IMR-90 (cell line): ENCODE data around the gene ELL2. TPM values are rescaled to one million over a fixed set of nuclear protein-coding genes. Genes with fewer than 3 reads are reported as not detected.

Experiments used
- ATAC-seq: fragments of 200-7000 bp; cut with Tn5 transposase; 2 replicates; pipeline ENCODE4 v1.9.1; 2020; ENCODE audit warnings: low read depth, mild to moderate bottlenecking, moderate library complexity
- BruUV-seq: library from RNA; stranded (reverse); fragments of 400-500 nt; replicated peaks from 2 replicates; lab custom pipeline; 2021; lab: Mats Ljungman, UMichigan
- CTCF ChIA-PET: fragments of 300-600 bp; formaldehyde crosslinking; extraction: SDS; loops from one replicate; lab custom pipeline; 2021; ENCODE audit warnings: antibody characterized with exemption; lab: Yijun Ruan, JAX
- POLR2A ChIA-PET: fragments of 300-600 bp; sonication (Branson Sonifier 250); formaldehyde crosslinking; loops from one replicate; lab custom pipeline; 2022; ENCODE audit warnings: antibody characterized with exemption; ENCODE audit not compliant: unreplicated experiment; lab: Charles Lee
- DNase-seq: peaks from one replicate; pipeline ENCODE4 v3.0.0; 2013
- H2AFZ ChIP-seq: replicated peaks from 2 replicates; pipeline ENCODE3; 2013; ENCODE audit warnings: low read length, mild to moderate bottlenecking; ENCODE audit not compliant: poor library complexity
- H2AK5ac ChIP-seq: 2 replicates; pipeline ENCODE4 v1.6.1; 2013; ENCODE audit warnings: low read depth, low read length, inconsistent platforms
- H2AK9ac ChIP-seq: replicated peaks from 2 replicates; pipeline ENCODE3; 2013; ENCODE audit warnings: mild to moderate bottlenecking, low read depth, low read length, moderate library complexity; ENCODE audit not compliant: poor library complexity
- H2BK120ac ChIP-seq: 2 replicates; pipeline ENCODE4 v1.6.1; 2013; ENCODE audit warnings: low read depth, low read length, inconsistent platforms
- H2BK15ac ChIP-seq: 3 replicates; pipeline ENCODE4 v1.6.1; 2013; ENCODE audit warnings: low read depth, low read length, inconsistent platforms
- H2BK20ac ChIP-seq: 2 replicates; pipeline ENCODE4 v1.6.1; 2013; ENCODE audit warnings: low read depth, mild to moderate bottlenecking, inconsistent platforms, low read length, moderate library complexity
- H2BK5ac ChIP-seq: 2 replicates; pipeline ENCODE4 v1.6.1; 2013; ENCODE audit warnings: mild to moderate bottlenecking, low read depth, low read length, inconsistent platforms; ENCODE audit not compliant: poor library complexity, severe bottlenecking
- H3K14ac ChIP-seq: replicated peaks from 2 replicates; pipeline ENCODE4 v1.6.1; 2013; ENCODE audit warnings: low read depth, low read length, inconsistent platforms
- H3K18ac ChIP-seq: 2 replicates; pipeline ENCODE4 v1.6.1; 2013; ENCODE audit warnings: low read depth, low read length, control low read depth
- H3K23ac ChIP-seq: 2 replicates; pipeline ENCODE4 v1.6.1; 2013; ENCODE audit warnings: low read depth, low read length, inconsistent platforms
- H3K27ac ChIP-seq: 2 replicates; pipeline ENCODE4 v1.5.1; 2013; ENCODE audit warnings: mild to moderate bottlenecking, control low read depth, low read length; ENCODE audit not compliant: insufficient read depth
- H3K27me3 ChIP-seq: 2 replicates; pipeline ENCODE4 v1.6.1; 2013; ENCODE audit warnings: low read length; ENCODE audit not compliant: control insufficient read depth, insufficient read depth
- H3K36me3 ChIP-seq: 2 replicates; pipeline ENCODE4 v1.6.1; 2013; ENCODE audit warnings: low read length, mixed read lengths; ENCODE audit not compliant: control insufficient read depth, insufficient read depth
- H3K4ac ChIP-seq: 2 replicates; pipeline ENCODE4 v1.6.1; 2013; ENCODE audit warnings: low read depth, low read length, inconsistent platforms
- H3K4me1 ChIP-seq: 2 replicates; pipeline ENCODE4 v1.6.1; 2013; ENCODE audit warnings: low read length, mixed read lengths; ENCODE audit not compliant: control insufficient read depth, insufficient read depth
- H3K4me2 ChIP-seq: 2 replicates; pipeline ENCODE4 v1.6.1; 2013; ENCODE audit warnings: low read depth, mild to moderate bottlenecking, control low read depth, low read length, moderate library complexity
- H3K4me3 ChIP-seq: 2 replicates; pipeline ENCODE4 v1.5.1; 2013; ENCODE audit warnings: low read depth, mild to moderate bottlenecking, control low read depth, low read length, moderate library complexity; ENCODE audit not compliant: insufficient read depth
- H3K56ac ChIP-seq: 2 replicates; pipeline ENCODE4 v1.6.1; 2013; ENCODE audit warnings: low read length, inconsistent platforms; ENCODE audit not compliant: insufficient read depth; ENCODE audit errors: extremely low read depth
- H3K79me1 ChIP-seq, 2 experiments: 2 replicates each; pipeline ENCODE4 v1.6.1; 2013; ENCODE audit warnings: low read length in 2 of 2, inconsistent platforms in 1 of 2, low read depth in 1 of 2
- H3K9ac ChIP-seq: 2 replicates; pipeline ENCODE4 v1.6.1; 2013; ENCODE audit warnings: low read depth, low read length, control low read depth
- H3K9me1 ChIP-seq: 2 replicates; pipeline ENCODE4 v1.6.1; 2013; ENCODE audit warnings: low read length, inconsistent platforms; ENCODE audit not compliant: insufficient read depth
- H3K9me3 ChIP-seq: 2 replicates; pipeline ENCODE4 v1.6.1; 2013; ENCODE audit warnings: low read length; ENCODE audit not compliant: control insufficient read depth, insufficient read depth
- H4K20me1 ChIP-seq: 2 replicates; pipeline ENCODE4 v1.6.1; 2013; ENCODE audit warnings: low read length, inconsistent platforms; ENCODE audit not compliant: insufficient read depth
- H4K5ac ChIP-seq: 2 replicates; pipeline ENCODE4 v1.6.1; 2013; ENCODE audit warnings: mild to moderate bottlenecking, low read depth, low read length, control low read depth
- H4K8ac ChIP-seq, 2 experiments: 2 replicates each; pipeline ENCODE4 v1.6.1; 2013; ENCODE audit warnings: low read depth in 2 of 2, low read length in 2 of 2, control low read depth in 1 of 2, inconsistent platforms in 1 of 2
- H4K91ac ChIP-seq: 2 replicates; pipeline ENCODE4 v1.6.1; 2013; ENCODE audit warnings: low read depth, low read length, inconsistent platforms; ENCODE audit not compliant: insufficient read depth
- POLR2A ChIP-seq: IDR thresholded peaks from 2 replicates; pipeline ENCODE4 v1.6.1; 2012; ENCODE audit warnings: mild to moderate bottlenecking, low read depth, low read length
- WGBS, 2 experiments: methylation state at CpG; one replicate each; pipeline versions ENCODE4 v1.1.5 to v1.1.7; 2013; ENCODE audit warnings: missing lambda C conversion rate in 2 of 2; ENCODE audit not compliant: insufficient read length in 1 of 2; ENCODE audit errors: extremely low coverage in 2 of 2; 5-methylcytosine and 5-hydroxymethylcytosine counted together
- dilution Hi-C: fragments of 300-500 bp; cut with HindIII; formaldehyde crosslinking; loops from one replicate; pipeline ENCODE4 v1.14.3; 2018; ENCODE audit warnings: low sequenced_read_pairs; ENCODE audit not compliant: unreplicated experiment
- in situ Hi-C: fragments of 300-500 bp; cut with MboI; formaldehyde crosslinking; loops from 3 replicates; pipeline ENCODE4 v1.14.3; 2019; ENCODE audit warnings: low sequenced_read_pairs, inconsistent platforms, mixed read lengths
- intact Hi-C: fragments of 100-400 bp; cut with micrococcal nuclease; formaldehyde crosslinking; loops from 2 replicates; pipeline ENCODE4 v1.10.0; 2022
- polyA plus RNA-seq, 3 experiments: library from polyadenylated mRNA; depleted of rRNA; stranded (reverse); fragments of >200 nt; gene quantifications; 2 replicates each; pipeline ENCODE4 v1.2.3, GENCODE V29; 2012; ENCODE audit warnings: low replicate concordance in 1 of 3
- total RNA-seq: library from RNA; depleted of rRNA; stranded (reverse); fragments of >200 nt; gene quantifications from 2 replicates; pipeline ENCODE4 v1.2.3, GENCODE V29; 2012

The ELL2 gene
- total and polyA plus RNA-seq, 2 of the 4 experiments (the other 2 are of a cell fraction): 61.4 to 92.5 TPM

DNA sequence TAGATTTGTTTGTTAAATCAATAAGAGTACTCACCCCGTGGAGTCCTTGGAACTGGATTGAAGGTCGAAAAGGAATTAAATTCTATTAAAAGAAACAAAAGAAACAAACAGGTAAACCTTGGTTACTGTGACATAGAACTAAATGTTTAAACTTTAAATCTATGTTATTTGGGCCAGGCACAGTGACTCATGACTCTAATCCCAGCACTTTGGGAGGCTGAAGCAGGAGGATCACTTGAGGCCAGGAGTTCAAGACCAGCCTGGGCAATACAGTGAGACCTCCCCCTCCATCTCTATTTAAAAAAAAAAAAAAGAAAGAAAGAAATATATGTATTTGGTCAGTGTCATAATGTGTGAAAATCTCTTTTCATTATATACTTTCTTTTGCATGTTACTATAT, 18.7 kb downstream of the ELL2 start:
- Histone ChIP-seq H3K27ac (no peak overlapping the region), H3K56ac (no peak overlapping the region), H3K79me1 (peaks cover 0 to 71% of the 10 kb centered on the region in 2 experiments; a peak in 2 of 4 replicates), H3K18ac (no peak overlapping the region), H2BK20ac (no peak overlapping the region), H2AK5ac (no peak overlapping the region), H3K36me3 (peaks cover 32% of the 10 kb centered on the region), H2AK9ac (no peak overlapping the region), H2AFZ (no peak overlapping the region), H3K27me3 (no peaks in the 10 kb centered on the region), H4K5ac (no peak overlapping the region), H2BK15ac (no peak overlapping the region), H3K14ac (no peak overlapping the region), H3K9me3 (no peaks in the 10 kb centered on the region), H3K23ac (no peak overlapping the region), H3K4me2 (no peak overlapping the region), H4K8ac (no peak overlapping the region), H3K4ac (no peak overlapping the region), H3K9ac (no peak overlapping the region), H4K91ac (no peak overlapping the region), H2BK5ac (no peak overlapping the region), H3K9me1 (peaks cover 18% of the 10 kb centered on the region), H4K20me1 (peaks cover 91% of the 10 kb centered on the region), H2BK120ac (no peak overlapping the region), H3K4me3 (no peak overlapping the region), H3K4me1 (peaks cover 33% of the 10 kb centered on the region)
- POLR2A ChIA-PET: no interaction called here
- in situ Hi-C loops (no loop called here), dilution Hi-C loops (no loop called here), intact Hi-C loops (no loop called here)
- no CpG with 5 or more reads among the region's 2 CpGs for WGBS, 2 experiments
- ATAC-seq (no peak), DNase-seq (no peak)
- no peak for TF ChIP-seq POLR2A
- BruUV-seq: no TSS peak
- CTCF ChIA-PET: no interaction called here
